GM12878 (cell line): ENCODE data around the gene ENTREP3. TPM values are rescaled to one million over a fixed set of nuclear protein-coding genes. Genes with fewer than 3 reads are reported as not detected.

Experiments
- E2F4 ChIP-seq: IDR thresholded peaks from 2 replicates; pipeline ENCODE4 v1.6.1; 2012; ENCODE audit warnings: low read depth, low read length, improper control_type of control experiment
- JUND ChIP-seq: IDR thresholded peaks from 2 replicates; pipeline ENCODE4 v1.6.1; 2012; ENCODE audit warnings: low read depth, mild to moderate bottlenecking, low read length, improper control_type of control experiment, moderate library complexity
- MLLT1 ChIP-seq: fragments of 450-650 bp; IDR thresholded peaks from 2 replicates; pipeline ENCODE4 v1.6.1; 2016; ENCODE audit warnings: mild to moderate bottlenecking
- NR2C2 ChIP-seq: IDR thresholded peaks from 2 replicates; pipeline ENCODE4 v1.6.1; 2011; ENCODE audit warnings: borderline replicate concordance, low read depth; ENCODE audit not compliant: control insufficient read depth, insufficient read length
- RELB ChIP-seq: fragments of 450-650 bp; IDR thresholded peaks from 2 replicates; pipeline ENCODE4 v1.6.1; 2017; ENCODE audit warnings: low read depth, mild to moderate bottlenecking, moderate library complexity
- SUPT20H ChIP-seq: IDR thresholded peaks from 2 replicates; pipeline ENCODE4 v1.6.1; 2011; ENCODE audit warnings: low read depth, mild to moderate bottlenecking, low read length, moderate library complexity, borderline replicate concordance; ENCODE audit not compliant: control insufficient read depth
- ZBTB40 ChIP-seq: fragments of 450-650 bp; IDR thresholded peaks from 2 replicates; pipeline ENCODE4 v1.6.1; 2016; ENCODE audit warnings: mild to moderate bottlenecking, moderate library complexity, borderline replicate concordance
- ZNF622 ChIP-seq: fragments of 450-650 bp; IDR thresholded peaks from 2 replicates; pipeline ENCODE4 v1.6.1; 2017; ENCODE audit warnings: mild to moderate bottlenecking, inconsistent platforms
- ZSCAN29 ChIP-seq: fragments of 450-650 bp; IDR thresholded peaks from 2 replicates; pipeline ENCODE4 v1.6.1; 2017; ENCODE audit warnings: mild to moderate bottlenecking, moderate library complexity
- polyA plus RNA-seq, 11 experiments: library from polyadenylated mRNA; depleted of rRNA in 4 of 11; unstranded in 6 of 11; stranded (reverse) in 5 of 11; fragments of >200 nt; fragmentation: Nextera tagmentation in 4 of 11; fragmentation: Illumina TruSeq in 1 of 11; extraction: Ambion mirVana in 4 of 11; extraction: Trizol in 1 of 11; gene quantifications; 1 replicate in 1 of 11; 2 replicates in 10 of 11; pipeline versions ENCODE4 v1.2.1 to v1.2.3, GENCODE V29; 2011 to 2016; ENCODE audit warnings: inconsistent platforms in 2 of 11, missing spikeins in 2 of 11, low read depth in 1 of 11
- total RNA-seq, 4 experiments: library from RNA; depleted of rRNA in 3 of 4; stranded (reverse); fragments of >200 nt in 3 of 4; fragmentation: Illumina TruSeq in 1 of 4; extraction: Trizol in 1 of 4; gene quantifications; 2 replicates each; pipeline versions ENCODE4 v1.2.1 to v1.2.3, GENCODE V29; 2013 to 2021

ENTREP3 gene
- total and polyA plus RNA-seq, 10 of the 15 experiments (the other 5 are each of a cell fraction or from before 2014, with no cell fraction given), result 1.7 to 31.8 (median 3.9) TPM

- TF ChIP-seq E2F4, result no peak
- TF ChIP-seq ZSCAN29, result no peak
- no peak for TF ChIP-seq ZNF622
- no peak for TF ChIP-seq NR2C2
- no peak for TF ChIP-seq JUND
- no peak for TF ChIP-seq RELB
- no peak for TF ChIP-seq MLLT1
- TF ChIP-seq SUPT20H, result no peak
- TF ChIP-seq ZBTB40, result no peak
Measured at GRCh38 chr1:155286544-155286943, 31.3 kb upstream of the ENTREP3 start (continued).
